Measurements from ENCODE around the gene ZDHHC14. TPM values are rescaled to one million over a fixed set of nuclear protein-coding genes. Genes with fewer than 3 reads are reported as not detected.

The ZDHHC14 gene
- total RNA-seq, 3 donors from 2014 or later: 4.8 to 9.8 (median 8.5) TPM

GRCh38 chr6:157658301-157658700 lies 277.3 kb downstream of the ZDHHC14 start:
- DNase-seq (ENCODE audit: low spot score in 2 of 2): no peak
- H3K4me1 ChIP-seq: no peaks in the 10 kb centered on the region
- H3K36me3 ChIP-seq: no peaks in the 10 kb centered on the region
- TF ChIP-seq POLR2AphosphoS5 (IDR thresholded peaks at IDR 0.05) (no peak), POLR2A (IDR thresholded peaks at IDR 0.05) (no peak), CTCF (IDR thresholded peaks at IDR 0.05) (no peak)
- no peak overlapping the region for H3K4me3 ChIP-seq
- no peak overlapping the region for H3K27ac ChIP-seq
- intact Hi-C loops (cut with DNase I; ENCODE audit: low total_unique reads): loop anchor here (10.0 kb wide), 1 partner anchor 956 kb away; no protein-coding TSS in a partner anchor
- H3K9me3 ChIP-seq: no peaks in the 10 kb centered on the region
- no peaks in the 10 kb centered on the region for H3K27me3 ChIP-seq

GRCh38 chr6:157659536-157660271 lies 278.7 kb downstream of the ZDHHC14 start:
- TF ChIP-seq CTCF (IDR thresholded peaks at IDR 0.05): no peak
- no peak for TF ChIP-seq POLR2A (IDR thresholded peaks at IDR 0.05)
- TF ChIP-seq POLR2AphosphoS5 (IDR thresholded peaks at IDR 0.05): no peak
- peak in 1 of 2 donors; percentile 48 for DNase-seq (ENCODE audit: low spot score in 2 of 2)
- no peak overlapping the region for H3K4me3 ChIP-seq
- no peaks in the 10 kb centered on the region for H3K4me1 ChIP-seq
- intact Hi-C loops (cut with DNase I; ENCODE audit: low total_unique reads): loop anchor here (10.0 kb wide), 1 partner anchor 955 kb away; no protein-coding TSS in a partner anchor
- no peaks in the 10 kb centered on the region for H3K36me3 ChIP-seq
- H3K27me3 ChIP-seq: no peaks in the 10 kb centered on the region
- H3K27ac ChIP-seq: no peak overlapping the region
- H3K9me3 ChIP-seq: no peaks in the 10 kb centered on the region

DNA sequence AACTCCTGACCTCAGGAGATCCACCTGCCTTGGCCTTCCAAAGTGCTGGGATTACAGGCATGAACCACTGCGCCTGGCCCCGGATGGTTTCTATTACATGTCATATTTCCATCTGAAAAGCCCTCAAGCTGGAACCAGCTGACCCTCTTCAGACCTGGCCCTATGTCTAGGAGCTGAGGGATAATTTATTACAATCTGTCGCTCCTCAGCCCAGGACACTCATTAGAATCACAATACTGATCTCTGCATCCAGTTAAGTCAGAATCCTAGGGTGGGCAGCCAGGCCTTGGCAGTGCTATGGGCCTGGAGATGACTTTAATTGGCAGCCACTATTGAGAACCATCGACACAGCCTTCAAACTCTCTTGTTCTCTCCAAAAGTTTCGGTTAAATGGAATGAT lies 279.4 kb downstream of the ZDHHC14 start:
- no peak overlapping the region for H3K4me3 ChIP-seq
- intact Hi-C loops (cut with DNase I; ENCODE audit: low total_unique reads): no loop called here
- H3K27me3 ChIP-seq: no peaks in the 10 kb centered on the region
- TF ChIP-seq POLR2A (IDR thresholded peaks at IDR 0.05) (no peak), POLR2AphosphoS5 (IDR thresholded peaks at IDR 0.05) (no peak), CTCF (IDR thresholded peaks at IDR 0.05) (no peak)
- no peaks in the 10 kb centered on the region for H3K4me1 ChIP-seq
- DNase-seq (ENCODE audit: low spot score in 2 of 2): peak in 1 of 2 donors; percentile 20
- H3K9me3 ChIP-seq: no peaks in the 10 kb centered on the region
- no peaks in the 10 kb centered on the region for H3K36me3 ChIP-seq
- H3K27ac ChIP-seq: no peak overlapping the region

DNA sequence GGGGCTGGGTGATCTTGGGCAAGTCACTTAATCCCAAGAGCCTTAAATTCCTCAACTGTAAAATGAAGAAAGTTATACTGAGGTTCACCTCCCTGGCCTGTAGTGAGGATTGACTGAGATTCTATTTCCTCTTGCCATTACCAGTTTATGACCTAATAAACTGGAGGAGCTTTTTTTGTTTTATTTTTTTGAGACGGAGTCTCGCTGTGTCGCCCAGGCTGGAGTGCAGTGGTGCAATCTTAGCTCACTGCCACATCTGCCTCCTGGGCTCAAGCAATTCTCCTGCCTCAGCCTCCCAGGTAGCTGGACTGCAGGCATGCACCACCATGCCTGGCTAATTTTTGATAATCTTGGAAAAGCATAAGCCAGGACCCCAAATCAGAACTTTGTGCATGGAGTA lies 280.7 kb downstream of the ZDHHC14 start:
- no peaks in the 10 kb centered on the region for H3K9me3 ChIP-seq
- TF ChIP-seq POLR2AphosphoS5 (IDR thresholded peaks at IDR 0.05) (no peak), POLR2A (IDR thresholded peaks at IDR 0.05) (no peak), CTCF (IDR thresholded peaks at IDR 0.05) (no peak)
- H3K27me3 ChIP-seq: no peaks in the 10 kb centered on the region
- no peaks in the 10 kb centered on the region for H3K4me1 ChIP-seq
- no peak overlapping the region for H3K27ac ChIP-seq
- no peaks in the 10 kb centered on the region for H3K36me3 ChIP-seq
- H3K4me3 ChIP-seq: no peak overlapping the region
- DNase-seq (ENCODE audit: low spot score in 2 of 2): no peak
- intact Hi-C loops (cut with DNase I; ENCODE audit: low total_unique reads): no loop called here

GRCh38 chr6:157663261-157663660 lies 282.3 kb downstream of the ZDHHC14 start:
- no peaks in the 10 kb centered on the region for H3K36me3 ChIP-seq
- TF ChIP-seq CTCF (IDR thresholded peaks at IDR 0.05) (no peak), POLR2A (IDR thresholded peaks at IDR 0.05) (no peak), POLR2AphosphoS5 (IDR thresholded peaks at IDR 0.05) (no peak)
- H3K9me3 ChIP-seq: no peaks in the 10 kb centered on the region
- no peak overlapping the region for H3K4me3 ChIP-seq
- no peaks in the 10 kb centered on the region for H3K27me3 ChIP-seq
- intact Hi-C loops (cut with DNase I; ENCODE audit: low total_unique reads): no loop called here
- no peak for DNase-seq (ENCODE audit: low spot score in 2 of 2)
- H3K4me1 ChIP-seq: no peaks in the 10 kb centered on the region
- H3K27ac ChIP-seq: no peak overlapping the region
